Measurements from ENCODE around the gene KLHL36.

The KLHL36 gene

GRCh38 chr16:84608282-84608681 lies 40.0 kb upstream of the KLHL36 start:
- TF ChIP-seq CTCF (IDR thresholded peaks at IDR 0.05; ENCODE audit: insufficient read depth, low read length, missing control alignments): no peak
- no peak for DNase-seq (ENCODE audit: low read depth, low spot score)
- ChIA-PET CTCF (interaction anchor here (1.0 to 18.6 kb wide), 3 partner anchors 9 to 100 kb away, joined by 3 to 446 read pairs (median 4); partner anchors contain the start of gene MEAK7), POLR2A (no interaction called here)
- H3K4me3 ChIP-seq (ENCODE audit: low read depth, low read length): no peak overlapping the region

- POLR2A ChIA-PET: no interaction called here
- CTCF ChIA-PET: interaction anchor here (0.6 to 18.6 kb wide), 2 partner anchors 29 to 101 kb away, joined by 3 to 446 read pairs; partner anchors contain the start of gene MEAK7
- no peak for TF ChIP-seq CTCF (IDR thresholded peaks at IDR 0.05; ENCODE audit: insufficient read depth, low read length, missing control alignments)
- no peak for DNase-seq (ENCODE audit: low read depth, low spot score)
- H3K4me3 ChIP-seq (ENCODE audit: low read depth, low read length): no peak overlapping the region
These were observed 38.6 kb upstream of the KLHL36 start for GRCh38 chr16:84609563-84610177.

- POLR2A ChIA-PET: no interaction called here
- no peak overlapping the region for H3K4me3 ChIP-seq (ENCODE audit: low read depth, low read length)
- DNase-seq (ENCODE audit: low read depth, low spot score): no peak
- CTCF ChIA-PET: interaction anchor here (0.6 to 18.6 kb wide), 3 partner anchors 30 to 102 kb away, joined by 3 to 446 read pairs (median 3); partner anchors contain the start of gene MEAK7
- no peak for TF ChIP-seq CTCF (IDR thresholded peaks at IDR 0.05; ENCODE audit: insufficient read depth, low read length, missing control alignments)
These were observed 37.9 kb upstream of the KLHL36 start for GRCh38 chr16:84610376-84610775.

- no peak for DNase-seq (ENCODE audit: low read depth, low spot score)
- CTCF ChIA-PET: interaction anchor here (0.7 to 18.6 kb wide), 2 partner anchors 87 to 102 kb away, joined by 3 to 446 read pairs; partner anchors contain the start of gene MEAK7
- no peak overlapping the region for H3K4me3 ChIP-seq (ENCODE audit: low read depth, low read length)
- TF ChIP-seq CTCF (IDR thresholded peaks at IDR 0.05; ENCODE audit: insufficient read depth, low read length, missing control alignments): no peak
- POLR2A ChIA-PET: no interaction called here
These were observed 37.3 kb upstream of the KLHL36 start for GRCh38 chr16:84611041-84611440.

GRCh38 chr16:84612686-84613085 lies 35.6 kb upstream of the KLHL36 start:
- DNase-seq (ENCODE audit: low read depth, low spot score): no peak

More at GRCh38 chr16:84612686-84613085, 35.6 kb upstream of the KLHL36 start:
- no peak overlapping the region for H3K4me3 ChIP-seq (ENCODE audit: low read depth, low read length)
- ChIA-PET CTCF (interaction anchor here (1.6 to 18.6 kb wide), 2 partner anchors 104 to 113 kb away, joined by 3 to 446 read pairs; partner anchors contain the start of gene MEAK7), POLR2A (interaction anchor here (0.7 kb wide), 1 partner anchor 262 kb away, joined by 3 read pairs; no protein-coding TSS in a partner anchor)
- TF ChIP-seq CTCF (IDR thresholded peaks at IDR 0.05; ENCODE audit: insufficient read depth, low read length, missing control alignments): no peak
